ENCODE results near the gene PTPRE. TPM values are rescaled to one million over a fixed set of nuclear protein-coding genes. Genes with fewer than 3 reads are reported as not detected.

PTPRE gene
- total RNA-seq, 1 donor from 2014 or later = 23.1 TPM

DNA sequence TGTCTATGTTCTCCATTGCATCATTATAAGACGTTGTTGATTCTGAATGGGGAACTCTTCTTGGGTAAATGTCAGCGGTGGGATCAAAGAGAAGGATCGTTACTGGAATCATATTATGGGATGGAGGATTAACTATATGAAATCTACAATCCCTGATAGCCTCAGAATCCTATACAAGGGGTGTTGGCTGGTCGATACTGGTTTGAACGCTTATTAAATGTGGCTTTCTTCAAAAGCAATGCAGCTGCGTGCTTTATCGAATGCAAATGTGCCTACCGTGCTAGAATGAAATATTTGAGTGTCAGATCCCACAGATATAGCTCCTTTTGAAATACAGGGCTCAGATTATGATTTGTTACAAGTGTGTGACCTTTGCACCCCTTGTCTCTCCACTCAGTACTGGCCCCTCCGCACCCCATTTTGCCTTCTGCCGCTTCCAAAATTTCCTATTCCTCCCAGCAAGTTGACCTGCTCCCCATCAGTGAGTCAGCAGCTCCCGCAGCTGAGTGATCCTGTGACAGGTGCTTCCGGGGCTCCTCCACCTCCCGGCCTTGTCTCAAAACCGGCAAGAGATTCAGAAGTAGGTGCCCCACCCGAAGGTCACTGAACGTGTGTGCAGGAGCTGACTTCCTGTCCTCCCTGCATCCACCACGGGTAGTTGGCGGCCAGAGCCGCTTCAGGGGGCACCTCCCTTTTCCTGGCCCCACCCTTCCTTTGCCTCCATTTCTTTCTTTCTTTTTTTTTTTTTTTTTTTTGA is 76.6 kb downstream of the PTPRE start:
- peak; percentile 10 for ATAC-seq

DNA sequence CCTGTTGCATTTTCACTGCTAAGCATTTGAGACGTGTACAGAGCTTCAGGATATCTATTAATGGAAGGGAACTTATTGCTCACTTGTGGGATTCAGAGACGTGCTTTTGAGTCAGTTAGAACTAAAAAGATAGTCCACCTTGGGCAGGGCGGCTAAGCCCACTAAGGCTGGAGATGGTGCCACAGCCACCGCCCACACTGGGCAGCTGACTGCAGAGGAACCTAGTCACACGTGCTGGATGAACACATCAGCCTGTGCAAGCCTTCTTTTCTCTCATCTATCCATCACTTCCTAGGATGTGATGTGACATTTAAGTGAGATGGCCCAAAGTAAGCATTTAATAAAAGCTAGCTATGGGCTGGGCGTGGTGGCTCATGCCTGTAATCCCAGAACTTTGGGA is 78.0 kb downstream of the PTPRE start:
- ATAC-seq = no peak

DNA sequence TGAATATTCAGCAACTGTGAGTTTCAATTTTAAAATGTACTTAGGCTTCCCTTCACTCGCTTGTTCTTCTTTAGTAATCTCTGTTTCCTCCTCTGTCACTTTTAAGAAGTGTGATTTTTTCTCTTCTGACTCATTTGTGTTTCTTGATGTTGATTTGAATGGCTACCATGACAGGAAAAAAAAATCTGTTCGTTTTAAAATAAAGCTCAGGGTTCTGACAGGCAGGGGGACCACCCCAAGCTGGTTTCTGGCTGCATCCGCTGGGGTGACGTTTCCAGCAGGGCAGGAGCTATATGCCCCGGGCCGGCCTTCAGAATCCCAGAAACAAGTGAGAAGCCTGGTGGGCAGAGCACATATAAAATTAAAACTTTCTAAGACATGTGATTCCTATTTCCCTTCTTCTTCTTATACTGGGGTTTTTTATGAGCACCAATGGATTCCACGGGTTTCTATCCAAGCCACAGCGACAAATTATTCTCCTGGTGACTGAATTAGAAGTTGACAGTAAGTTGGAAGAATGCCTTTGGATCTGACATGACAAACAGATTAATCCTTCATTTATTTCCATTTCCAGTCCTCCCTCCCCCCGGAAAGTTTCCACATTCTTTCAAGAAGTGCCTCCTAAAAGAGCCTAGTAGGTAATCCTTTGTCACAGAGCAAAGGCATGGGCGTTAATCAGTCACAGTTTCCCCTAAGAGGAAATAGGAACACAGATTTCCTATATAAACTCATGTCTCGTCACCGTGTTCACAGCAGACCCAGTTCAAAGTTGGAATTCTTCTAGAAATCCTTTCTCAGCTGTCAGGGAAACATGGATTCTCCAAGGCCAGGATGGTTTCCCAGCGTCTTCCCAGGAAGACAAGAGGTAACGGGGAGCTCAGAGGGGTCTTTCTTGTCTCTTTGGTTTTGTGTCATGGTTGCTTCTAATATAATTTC is 79.9 kb downstream of the PTPRE start:
- no peak for ATAC-seq

DNA sequence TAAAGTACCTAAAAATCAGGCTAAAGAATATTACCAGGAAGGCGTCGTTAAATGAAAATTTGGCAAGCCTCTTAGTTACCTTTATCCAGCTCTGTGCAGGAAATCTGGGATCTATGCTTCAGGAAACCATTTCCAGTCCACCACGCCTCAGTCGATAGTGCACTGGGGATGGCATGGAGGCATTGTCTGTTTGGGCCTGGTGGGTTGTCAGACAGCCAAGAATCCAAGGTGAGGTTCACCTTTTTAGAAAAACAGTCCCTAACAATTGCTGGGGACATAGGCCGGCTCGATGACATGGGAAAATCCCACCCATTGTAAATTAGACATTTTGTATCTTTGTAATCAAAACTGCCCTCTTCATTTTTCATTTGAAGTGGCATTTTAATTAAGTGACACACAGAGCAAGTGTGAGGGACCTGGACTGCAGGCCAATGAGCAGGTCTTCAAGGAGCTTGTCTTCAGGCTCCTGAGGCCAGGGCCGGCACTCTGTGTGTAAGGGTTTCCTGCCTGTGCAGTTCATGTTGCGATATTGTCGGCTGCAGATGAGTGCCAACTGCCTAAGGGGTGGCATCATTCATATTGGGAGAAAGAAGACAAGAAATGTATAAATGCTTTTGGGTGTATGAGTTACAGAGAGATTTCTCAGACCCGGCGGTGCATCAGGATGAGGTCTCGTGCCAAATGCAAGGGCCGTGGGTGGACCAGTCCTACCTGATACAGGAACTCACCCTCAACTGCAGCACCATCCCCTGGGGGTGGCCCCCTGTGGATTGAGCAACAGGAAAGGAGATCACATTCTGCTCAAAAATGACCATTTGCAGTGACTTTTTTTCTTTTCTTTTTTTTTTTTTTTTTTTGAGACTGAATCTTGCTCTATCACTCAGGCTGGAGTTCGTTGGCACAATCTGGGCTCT is 80.8 kb downstream of the PTPRE start:
- no peak for ATAC-seq

DNA sequence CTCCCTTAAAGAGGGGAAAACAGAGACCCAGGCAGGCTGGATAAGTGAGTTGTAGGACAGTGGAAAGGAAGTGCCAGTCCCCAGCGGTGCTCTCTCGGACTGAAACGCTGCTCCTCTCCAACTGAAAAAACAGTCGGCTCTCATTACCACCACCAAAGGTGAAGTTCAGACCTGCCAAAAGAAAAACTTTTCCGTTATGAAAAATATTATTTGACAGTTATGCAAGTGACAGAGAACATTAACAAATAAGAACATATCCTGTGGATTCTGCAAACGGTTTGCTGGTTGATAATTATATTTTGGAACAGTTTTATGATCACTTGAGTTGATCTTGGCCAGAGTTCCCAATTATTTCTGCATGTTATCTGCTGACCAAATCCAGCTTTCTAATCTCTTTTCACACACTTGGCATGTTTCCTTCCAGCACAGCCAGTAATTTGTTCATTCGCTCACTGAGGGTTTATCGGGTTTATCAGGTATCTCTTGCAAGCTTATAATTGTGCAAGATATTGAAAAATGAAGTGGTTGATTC is 82.6 kb downstream of the PTPRE start:
- no peak for ATAC-seq

DNA sequence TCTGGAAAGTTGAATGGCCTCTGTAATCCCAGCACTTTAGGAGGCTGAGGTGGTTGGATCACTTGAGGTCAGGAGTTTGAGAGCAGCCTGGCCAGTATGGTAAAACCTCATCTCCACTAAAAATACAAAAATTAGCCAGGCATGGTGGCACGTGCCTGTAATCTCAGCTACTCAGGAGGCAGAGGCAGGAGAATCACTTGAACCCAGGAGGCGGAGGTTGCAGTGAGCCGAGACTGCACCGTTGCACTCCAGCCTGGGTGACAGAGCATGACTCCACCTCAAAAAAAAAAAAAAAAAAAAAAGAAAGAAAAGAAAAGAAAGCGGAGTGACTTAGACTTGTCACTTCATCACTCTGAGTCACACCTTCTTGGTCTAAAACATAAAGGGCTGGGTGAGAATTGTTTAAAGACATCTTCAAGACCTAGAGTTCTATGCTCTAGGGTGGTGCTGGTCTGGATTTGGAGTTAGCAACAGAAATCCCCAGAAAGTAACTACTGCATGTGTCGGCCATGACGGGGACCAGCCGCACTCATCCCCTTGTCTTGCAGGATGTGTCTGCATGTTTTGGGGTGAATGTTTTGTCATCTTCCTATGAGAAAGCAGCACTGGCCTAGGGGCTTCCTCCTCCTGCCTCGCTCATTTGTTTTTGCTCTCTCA is 83.4 kb downstream of the PTPRE start:
- peak; percentile 41 for ATAC-seq

DNA sequence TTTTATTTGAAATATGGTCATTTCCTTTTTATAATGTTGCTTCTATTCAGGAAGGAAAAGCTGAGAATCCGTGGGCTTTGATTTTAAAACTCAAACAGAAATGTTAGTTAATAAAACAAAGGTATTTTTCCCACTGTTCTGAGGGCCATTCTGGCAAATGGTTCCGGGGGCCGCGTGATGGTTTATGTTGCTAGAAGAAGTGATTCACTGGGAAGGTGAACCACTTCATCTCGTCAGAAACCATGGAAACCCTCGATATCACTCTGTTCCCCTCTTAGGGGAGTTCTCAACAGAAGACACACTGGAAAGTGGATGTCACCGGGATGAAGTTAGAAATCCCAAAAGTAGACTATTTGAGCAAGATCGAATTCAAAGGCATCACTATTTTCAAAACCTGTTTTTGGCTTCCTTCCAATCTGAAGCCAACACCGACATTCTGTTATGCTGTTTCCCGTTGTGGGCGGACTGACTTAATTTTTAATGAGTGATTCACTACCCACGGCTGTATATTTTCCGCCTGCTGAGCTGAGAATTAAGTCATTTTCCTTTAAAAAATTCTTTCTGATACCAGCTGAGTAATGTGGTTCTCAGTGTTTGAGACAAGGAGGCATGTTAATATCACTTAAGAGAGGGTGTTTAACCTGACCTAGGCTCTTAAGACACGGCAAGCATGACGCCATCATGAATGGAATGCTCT is 84.1 kb downstream of the PTPRE start:
- peak; percentile 61 for ATAC-seq

DNA sequence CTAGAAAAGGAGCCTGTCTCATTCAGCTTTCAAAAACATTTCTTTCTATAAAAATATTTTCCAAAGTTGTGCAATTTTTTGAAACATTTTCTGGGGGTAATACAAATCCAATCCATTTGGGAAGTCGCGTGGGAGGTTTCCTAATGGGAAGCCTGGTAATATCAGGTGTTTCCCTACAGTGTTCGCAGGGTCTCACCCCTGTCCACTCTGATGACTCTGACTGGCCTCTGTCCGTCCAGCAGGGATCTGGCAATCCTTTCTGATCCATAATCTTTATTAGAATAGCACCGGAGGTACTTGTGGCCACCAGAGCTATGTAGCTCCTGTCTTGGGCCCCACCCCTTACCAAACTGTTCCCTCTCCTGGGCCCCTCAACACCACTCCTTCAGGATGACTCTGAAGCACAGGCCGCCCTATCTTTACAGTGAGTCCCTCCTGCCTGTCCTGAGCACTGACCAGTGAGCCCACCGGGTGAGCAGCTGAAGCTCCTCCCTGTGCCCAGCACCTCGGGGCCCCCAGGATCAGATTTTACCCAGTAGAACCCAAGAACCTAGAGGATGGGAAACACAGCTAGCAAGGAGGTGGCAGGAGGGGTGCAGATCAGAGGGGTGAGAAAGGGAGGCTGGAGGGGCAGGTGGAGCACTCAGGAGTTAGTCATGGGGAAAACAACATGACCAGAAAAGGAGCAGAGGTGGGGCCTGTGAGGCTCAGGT is 84.8 kb downstream of the PTPRE start:
- no peak for ATAC-seq

DNA sequence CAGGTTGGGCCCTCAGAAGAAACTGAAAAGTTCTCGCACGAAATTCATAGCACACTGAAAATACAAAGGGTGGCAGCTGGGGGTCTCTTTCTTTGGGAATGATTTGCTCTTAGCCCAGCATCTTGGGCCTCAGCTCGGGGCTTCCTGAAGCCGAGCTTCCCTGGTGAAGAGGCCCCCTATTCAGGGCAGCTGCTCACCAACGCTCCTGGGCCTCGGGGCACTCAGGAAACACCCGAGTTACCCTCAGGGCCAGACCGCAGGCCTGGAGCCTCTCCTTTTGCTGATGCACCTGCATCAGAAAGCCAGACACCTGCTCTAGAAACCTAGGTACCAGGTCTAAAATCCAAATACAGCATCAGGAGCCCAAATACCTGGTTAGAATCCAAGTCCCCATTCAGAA is 85.5 kb downstream of the PTPRE start:
- ATAC-seq = no peak

DNA sequence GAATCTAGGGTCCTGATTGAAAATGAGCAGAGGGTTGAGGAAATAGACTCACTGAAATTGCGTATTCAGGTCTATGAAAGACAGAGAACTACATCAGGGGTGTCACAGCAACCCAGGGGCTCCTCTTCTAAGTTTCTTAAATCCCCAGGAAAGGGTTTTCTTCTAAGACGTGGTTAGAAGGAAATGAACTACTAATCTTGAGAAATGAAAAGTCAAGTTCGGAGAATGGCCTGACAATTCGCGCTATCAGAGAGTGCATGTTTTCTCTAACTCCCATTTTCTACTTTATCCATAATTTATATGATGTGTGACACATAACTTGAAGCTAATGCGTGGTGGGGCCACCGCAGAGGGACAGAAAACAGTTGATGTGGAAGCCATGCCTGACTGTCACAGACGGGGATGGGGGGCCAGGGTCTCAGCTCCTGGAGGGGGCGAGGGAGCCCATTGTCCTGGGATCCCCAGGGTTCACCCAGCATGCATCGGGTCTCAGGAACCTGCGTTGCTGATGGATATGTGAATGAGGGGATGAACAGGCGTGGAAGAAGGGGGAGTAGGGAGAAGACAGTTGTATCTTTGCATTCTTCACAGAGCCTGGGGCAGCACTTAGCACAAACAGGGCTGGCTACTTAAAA is 86.3 kb downstream of the PTPRE start:
- no peak for ATAC-seq

DNA sequence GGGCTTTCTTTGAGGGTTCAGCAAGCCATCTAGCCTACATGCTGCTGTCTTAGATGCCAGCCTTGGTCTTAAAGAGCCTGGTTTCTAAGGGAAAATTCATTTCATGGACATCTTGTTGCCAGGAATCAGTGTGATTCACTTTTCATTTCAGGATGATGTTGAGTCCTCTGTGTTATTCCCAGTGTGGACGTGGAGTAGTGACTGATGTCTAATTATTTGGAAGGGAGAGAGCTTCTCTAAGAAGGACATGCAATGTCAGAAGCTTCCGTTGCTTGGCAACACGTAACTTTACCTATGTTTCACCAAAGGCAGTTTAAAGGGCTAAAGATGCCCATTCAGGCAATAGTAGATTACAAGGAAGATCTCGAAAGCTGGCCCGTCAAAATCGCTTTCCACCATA is 89.0 kb downstream of the PTPRE start:
- no peak for ATAC-seq

DNA sequence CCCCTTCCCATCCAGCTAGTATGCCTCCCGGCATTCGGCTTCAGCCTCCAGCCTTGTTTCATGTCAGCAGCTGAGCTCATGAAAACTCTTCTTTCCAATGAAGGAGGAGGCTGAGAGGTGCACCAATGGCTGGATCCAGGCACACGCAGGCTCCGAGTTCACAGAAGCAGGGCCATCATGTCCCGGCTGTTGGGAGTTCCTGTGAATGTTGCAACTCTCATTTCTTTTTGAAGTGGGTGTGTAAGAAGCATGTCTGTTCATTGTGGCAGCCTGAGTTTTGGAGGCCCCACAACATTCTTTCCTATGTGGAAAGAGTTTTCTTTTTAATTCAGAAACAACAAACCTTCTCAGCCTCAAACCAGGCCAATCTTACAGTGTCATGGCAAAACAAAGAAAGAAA is 89.7 kb downstream of the PTPRE start:
- ATAC-seq = no peak

DNA sequence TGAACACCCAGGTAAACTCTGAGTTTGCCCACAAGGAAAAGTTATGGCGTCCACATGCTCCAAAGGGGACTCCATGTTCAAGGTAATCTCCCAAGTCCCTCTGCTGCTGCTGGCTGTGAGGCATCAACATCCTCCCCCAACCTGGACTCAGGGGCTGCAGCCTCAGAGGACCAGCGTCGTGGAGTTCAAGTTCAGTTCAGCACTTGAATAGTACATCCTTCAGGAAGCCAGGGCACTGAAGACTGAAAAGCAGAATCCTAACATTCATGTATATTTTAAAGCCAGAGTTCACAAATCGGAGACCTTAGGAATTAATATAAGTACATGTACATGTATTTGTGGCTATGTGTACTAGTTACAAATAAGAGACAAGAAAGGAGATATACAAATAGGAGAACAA is 90.4 kb downstream of the PTPRE start:
- no peak for ATAC-seq

DNA sequence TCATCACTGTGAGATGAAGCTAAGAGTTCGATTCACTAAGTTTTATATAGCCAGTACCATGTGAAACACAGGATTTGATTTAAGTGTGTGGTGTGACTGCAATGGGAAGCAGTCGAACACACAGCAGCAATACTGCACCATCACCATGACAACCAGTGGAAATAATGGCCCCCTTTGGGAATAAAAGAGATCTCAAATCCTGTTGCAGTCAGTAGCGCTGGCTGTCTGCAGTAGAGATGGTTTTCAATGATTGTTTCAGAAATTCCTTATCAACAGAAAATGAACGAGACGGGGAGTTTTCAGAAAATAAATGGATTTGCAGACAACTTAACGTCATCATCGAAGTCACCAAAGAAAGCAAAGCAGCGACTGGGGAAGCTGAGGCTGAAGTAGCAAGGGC is 91.0 kb downstream of the PTPRE start:
- ATAC-seq = no peak

DNA sequence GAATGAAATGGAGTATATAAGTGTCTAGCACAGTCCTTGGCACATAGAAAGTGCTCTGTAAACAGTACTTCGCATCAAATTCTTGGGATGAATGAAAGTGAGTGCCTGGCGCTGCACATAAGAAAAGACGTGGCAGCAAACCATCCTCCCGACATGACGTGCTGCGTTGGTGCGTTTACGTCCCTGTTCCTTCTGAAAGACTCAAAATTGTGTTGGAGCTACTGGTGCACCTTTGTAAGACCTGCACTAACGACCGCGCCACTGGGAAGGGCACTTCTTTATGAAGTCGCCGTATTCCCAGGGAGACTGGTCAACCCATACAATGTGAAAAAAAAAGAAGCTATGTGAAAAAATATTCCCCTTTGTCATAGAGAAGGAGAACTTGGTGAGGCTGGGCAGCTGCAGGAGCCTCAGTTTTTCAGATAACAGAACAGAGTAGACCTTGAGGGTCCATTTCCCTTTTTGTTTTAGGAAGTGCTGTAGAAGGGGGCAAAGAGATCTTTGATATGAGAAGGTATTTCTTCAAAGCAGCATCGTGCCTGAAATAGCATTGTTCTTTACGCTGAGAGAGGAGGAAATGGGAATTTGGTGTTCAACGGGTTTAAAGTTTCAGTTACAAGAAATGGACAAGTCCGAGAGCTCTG is 91.7 kb downstream of the PTPRE start:
- no peak for ATAC-seq

DNA sequence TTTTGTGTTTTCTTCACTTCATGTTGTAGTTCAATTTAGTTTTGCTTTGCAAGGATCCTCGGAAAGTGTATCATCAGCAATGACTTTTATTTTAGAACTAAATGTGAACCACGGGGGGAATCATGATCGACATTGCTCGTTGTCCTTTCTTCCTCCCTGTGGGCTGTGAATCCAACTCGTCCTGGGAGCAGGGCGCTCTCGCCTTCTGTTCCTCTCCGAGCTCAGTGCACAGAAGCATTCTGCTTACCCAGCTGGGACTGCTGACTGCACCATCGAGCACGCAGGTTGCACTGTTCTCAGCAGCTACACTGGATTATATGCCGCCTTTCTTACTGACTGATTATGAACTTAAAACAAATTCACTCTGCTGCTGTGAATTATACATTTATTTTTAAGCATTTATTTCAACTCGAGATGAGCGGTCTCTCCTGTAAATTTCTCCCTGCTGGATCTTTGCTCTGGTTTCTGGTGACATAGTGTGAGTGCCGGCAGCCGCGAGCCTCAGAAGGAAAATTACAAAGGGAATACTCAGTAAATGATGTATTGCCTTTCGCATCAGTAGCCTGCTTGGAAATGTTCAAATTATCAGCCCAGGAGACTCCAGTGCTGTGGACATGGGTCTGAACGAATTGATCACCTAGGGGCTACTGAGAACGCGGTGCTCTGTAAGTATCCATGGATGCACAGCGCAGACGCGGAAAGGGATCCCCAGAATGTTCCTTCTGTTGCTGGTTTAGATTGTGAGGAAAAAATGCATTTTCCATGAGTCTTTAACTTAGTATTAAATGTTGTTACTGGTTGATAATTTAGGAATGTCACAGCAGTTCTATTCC is 92.6 kb downstream of the PTPRE start:
- ATAC-seq = no peak

DNA sequence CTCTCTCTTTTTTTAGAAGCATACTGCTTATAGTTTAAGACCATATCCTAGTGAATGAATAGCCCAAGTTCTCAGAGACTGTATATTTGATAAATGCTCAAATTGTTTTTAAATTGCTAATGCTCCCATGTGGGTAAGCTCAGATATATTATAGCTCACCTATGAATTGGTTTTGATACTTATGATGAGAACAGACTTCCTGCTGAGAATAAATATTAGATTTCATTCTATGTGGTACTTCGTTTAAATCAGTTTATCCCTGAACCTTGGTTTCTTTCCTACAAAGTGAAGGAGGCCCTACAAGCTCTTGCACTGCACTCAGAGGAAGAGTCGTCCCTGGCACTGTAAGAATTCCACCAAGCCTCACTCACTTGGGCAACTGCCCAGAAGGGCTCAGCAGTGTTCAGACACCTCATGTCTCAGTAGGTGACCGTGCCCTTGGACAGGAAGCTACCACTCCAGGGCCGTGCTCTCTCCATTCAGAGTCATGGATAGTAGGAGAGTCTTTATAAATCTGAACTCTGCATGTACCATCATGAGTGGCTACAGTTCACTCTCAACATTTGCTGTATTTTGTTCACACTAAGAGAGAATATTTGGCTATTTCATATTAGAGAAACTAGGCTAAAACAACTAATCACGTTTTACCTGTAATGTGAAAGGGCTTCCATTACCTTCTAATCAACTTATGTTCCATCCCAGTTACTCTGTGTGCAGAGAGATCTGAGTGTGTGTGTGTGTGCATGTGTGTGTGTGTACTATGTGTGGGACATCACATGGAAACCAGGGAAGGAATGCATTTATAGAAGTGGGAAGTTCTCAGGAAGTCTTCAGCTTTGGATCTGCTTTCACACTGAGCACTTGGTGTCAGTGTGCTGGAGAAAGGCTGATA is 93.8 kb downstream of the PTPRE start:
- ATAC-seq = peak; percentile 28

DNA sequence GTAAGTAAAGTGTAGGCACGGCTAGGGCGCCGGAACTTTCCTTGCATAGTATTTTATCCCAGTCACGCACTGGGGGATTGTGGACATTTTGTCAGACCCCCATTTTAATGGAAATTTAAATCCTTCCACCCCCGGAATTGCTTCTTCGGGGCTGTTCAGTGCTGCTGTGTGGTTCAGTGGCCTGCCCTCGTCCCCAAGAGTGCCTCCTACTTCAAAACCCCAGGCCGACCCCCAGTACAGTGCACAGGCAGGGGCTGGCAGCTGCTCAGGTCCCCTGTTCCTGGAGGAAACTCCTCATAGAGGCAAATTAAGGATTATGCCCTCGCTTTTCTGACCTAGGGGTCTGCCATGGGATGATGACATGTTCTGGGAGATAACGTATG is 94.5 kb downstream of the PTPRE start:
- ATAC-seq = no peak
